HL-60 (cell line): ENCODE results near the gene EHD4.

Experiments
- DNase-seq, 2 experiments: peaks; one replicate each; pipeline ENCODE4 v3.0.0-alpha.2; 2010 to 2020; ENCODE audit warnings: low read depth in 1 of 2, low spot score in 1 of 2
- H3K27ac ChIP-seq: fragments of 250-450 bp; sonication (Bioruptor Pico); replicated peaks from 2 replicates; pipeline ENCODE4 v1.5.1; 2020; ENCODE audit warnings: mild to moderate bottlenecking, moderate library complexity
- H3K27me3 ChIP-seq: fragments of 250-450 bp; sonication (Bioruptor Pico); 2 replicates; pipeline ENCODE4 v1.5.1; 2021; ENCODE audit warnings: mild to moderate bottlenecking, moderate library complexity; ENCODE audit not compliant: insufficient read depth, poor library complexity, severe bottlenecking
- H3K4me3 ChIP-seq: replicated peaks from 2 replicates; pipeline ENCODE4 v1.5.1; 2011; ENCODE audit warnings: mild to moderate bottlenecking, control low read depth, low read length; ENCODE audit not compliant: insufficient read depth
- CTCF ChIP-seq: IDR thresholded peaks from one replicate; pipeline ENCODE4 v1.5.1; 2011; ENCODE audit warnings: low read length, control low read depth, inconsistent platforms; ENCODE audit not compliant: insufficient read depth
- GABPA ChIP-seq: IDR thresholded peaks from 2 replicates; pipeline ENCODE4 v1.6.1; 2012; ENCODE audit warnings: low read depth
- POLR2AphosphoS5 ChIP-seq: IDR thresholded peaks from 2 replicates; pipeline ENCODE4 v1.6.1; 2012; ENCODE audit warnings: low read depth
- SPI1 ChIP-seq: IDR thresholded peaks from 2 replicates; pipeline ENCODE4 v1.6.1; 2012; ENCODE audit warnings: low read depth, mild to moderate bottlenecking, borderline replicate concordance
- TF ChIP-seq, protein P1 (sequence below): IDR thresholded peaks from 2 replicates; pipeline ENCODE4 v1.6.1; 2012; ENCODE audit warnings: low read depth; ENCODE audit not compliant: insufficient replicate concordance

Gene EHD4

GRCh38 chr15:42010434-42010833 is 38.1 kb upstream of the EHD4 start:
- no peaks in the 10 kb centered on the region for H3K27me3 ChIP-seq
- no peak overlapping the region for H3K4me3 ChIP-seq
- DNase-seq = no peak
- TF ChIP-seq, protein P1, sequence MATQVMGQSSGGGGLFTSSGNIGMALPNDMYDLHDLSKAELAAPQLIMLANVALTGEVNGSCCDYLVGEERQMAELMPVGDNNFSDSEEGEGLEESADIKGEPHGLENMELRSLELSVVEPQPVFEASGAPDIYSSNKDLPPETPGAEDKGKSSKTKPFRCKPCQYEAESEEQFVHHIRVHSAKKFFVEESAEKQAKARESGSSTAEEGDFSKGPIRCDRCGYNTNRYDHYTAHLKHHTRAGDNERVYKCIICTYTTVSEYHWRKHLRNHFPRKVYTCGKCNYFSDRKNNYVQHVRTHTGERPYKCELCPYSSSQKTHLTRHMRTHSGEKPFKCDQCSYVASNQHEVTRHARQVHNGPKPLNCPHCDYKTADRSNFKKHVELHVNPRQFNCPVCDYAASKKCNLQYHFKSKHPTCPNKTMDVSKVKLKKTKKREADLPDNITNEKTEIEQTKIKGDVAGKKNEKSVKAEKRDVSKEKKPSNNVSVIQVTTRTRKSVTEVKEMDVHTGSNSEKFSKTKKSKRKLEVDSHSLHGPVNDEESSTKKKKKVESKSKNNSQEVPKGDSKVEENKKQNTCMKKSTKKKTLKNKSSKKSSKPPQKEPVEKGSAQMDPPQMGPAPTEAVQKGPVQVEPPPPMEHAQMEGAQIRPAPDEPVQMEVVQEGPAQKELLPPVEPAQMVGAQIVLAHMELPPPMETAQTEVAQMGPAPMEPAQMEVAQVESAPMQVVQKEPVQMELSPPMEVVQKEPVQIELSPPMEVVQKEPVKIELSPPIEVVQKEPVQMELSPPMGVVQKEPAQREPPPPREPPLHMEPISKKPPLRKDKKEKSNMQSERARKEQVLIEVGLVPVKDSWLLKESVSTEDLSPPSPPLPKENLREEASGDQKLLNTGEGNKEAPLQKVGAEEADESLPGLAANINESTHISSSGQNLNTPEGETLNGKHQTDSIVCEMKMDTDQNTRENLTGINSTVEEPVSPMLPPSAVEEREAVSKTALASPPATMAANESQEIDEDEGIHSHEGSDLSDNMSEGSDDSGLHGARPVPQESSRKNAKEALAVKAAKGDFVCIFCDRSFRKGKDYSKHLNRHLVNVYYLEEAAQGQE = no peak
- TF ChIP-seq POLR2AphosphoS5 (no peak), GABPA (no peak), CTCF (no peak), SPI1 (no peak)
- H3K27ac ChIP-seq = no peak overlapping the region

DNA sequence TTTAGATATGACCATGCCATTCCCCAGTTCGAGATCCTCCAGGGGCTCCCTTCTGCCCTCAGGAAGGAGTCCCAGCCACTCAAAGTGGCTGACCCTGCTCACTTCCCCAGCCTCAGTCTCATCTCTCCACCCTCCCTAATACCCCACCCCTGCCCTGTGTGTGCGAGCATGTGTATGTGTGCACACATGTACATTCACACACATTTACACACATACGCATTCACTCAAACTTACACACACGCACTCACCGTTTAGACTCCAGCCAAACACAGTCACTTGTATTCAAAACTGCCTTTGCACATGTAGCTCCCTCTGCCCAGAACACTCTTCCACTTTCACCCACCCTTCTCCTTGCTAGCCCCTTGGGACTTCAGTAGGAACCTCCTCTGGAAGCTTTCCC is 37.1 kb upstream of the EHD4 start:
- H3K27me3 ChIP-seq = no peaks in the 10 kb centered on the region
- no peak overlapping the region for H3K4me3 ChIP-seq
- DNase-seq = no peak
- TF ChIP-seq CTCF (no peak), POLR2AphosphoS5 (no peak), SPI1 (no peak)
- H3K27ac ChIP-seq = no peak overlapping the region

DNA sequence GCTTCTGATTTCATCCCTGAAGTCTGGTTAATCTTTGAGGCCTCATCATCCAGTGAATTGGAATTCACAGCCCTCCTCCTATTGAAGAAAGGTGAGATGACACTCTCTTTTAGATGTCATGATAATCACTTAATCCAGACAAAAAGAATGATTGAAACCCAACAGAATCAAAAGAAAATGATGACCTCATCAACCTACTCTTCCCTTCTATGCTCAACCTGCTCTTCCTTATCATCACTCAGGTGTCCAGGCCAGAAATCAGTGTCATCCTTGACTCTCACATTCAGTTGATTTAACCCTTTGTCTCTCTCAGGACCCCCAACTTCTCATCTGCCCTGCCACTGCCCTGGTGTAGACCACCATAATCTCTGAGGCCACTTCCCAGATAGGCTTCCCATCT is 36.7 kb upstream of the EHD4 start:
- TF ChIP-seq POLR2AphosphoS5 = no peak
- TF ChIP-seq GABPA = no peak
- no peak for TF ChIP-seq SPI1
- Histone ChIP-seq H3K27me3 (no peaks in the 10 kb centered on the region), H3K4me3 (no peak overlapping the region), H3K27ac (no peak overlapping the region)
- DNase-seq = no peak

GRCh38 chr15:42007386-42007785 is 35.0 kb upstream of the EHD4 start:
- DNase-seq = no peak
- H3K27ac ChIP-seq = no peak overlapping the region
- no peak overlapping the region for H3K4me3 ChIP-seq
- peaks cover 12% of the 10 kb centered on the region for H3K27me3 ChIP-seq
- TF ChIP-seq GABPA (no peak), SPI1 (no peak), CTCF (no peak), POLR2AphosphoS5 (no peak)
- TF ChIP-seq, protein P1 = no peak
